Measurements from ENCODE around the gene HACD4. TPM values are rescaled to one million over a fixed set of nuclear protein-coding genes. Genes with fewer than 3 reads are reported as not detected.

Gene HACD4
- total RNA-seq, 1 donor from 2014 or later: 0.79 TPM

- no peak overlapping the region for H3K4me3 ChIP-seq (ENCODE audit: low read depth, low read length)
- FAIRE-seq (no peak), DNase-seq (ENCODE audit: low read depth) (no peak)
- no peaks in the 10 kb centered on the region for H3K36me3 ChIP-seq (ENCODE audit: control insufficient read depth, insufficient read depth, low read length)
- no peak for TF ChIP-seq CTCF (IDR thresholded peaks at IDR 0.05; ENCODE audit: insufficient read depth, low read length, severe bottlenecking)
- no peaks in the 10 kb centered on the region for H3K27me3 ChIP-seq (ENCODE audit: control insufficient read depth, insufficient read depth, low read length)
Measured at GRCh38 chr9:20997503-20998076, 33.9 kb downstream of the HACD4 start.

GRCh38 chr9:20996809-20997208 lies 34.6 kb downstream of the HACD4 start:
- Histone ChIP-seq H3K36me3 (ENCODE audit: control insufficient read depth, insufficient read depth, low read length) (no peaks in the 10 kb centered on the region), H3K4me3 (ENCODE audit: low read depth, low read length) (no peak overlapping the region), H3K27me3 (ENCODE audit: control insufficient read depth, insufficient read depth, low read length) (no peaks in the 10 kb centered on the region)
- FAIRE-seq: no peak
- no peak for TF ChIP-seq CTCF (IDR thresholded peaks at IDR 0.05; ENCODE audit: insufficient read depth, low read length, severe bottlenecking)
- no peak for DNase-seq (ENCODE audit: low read depth)

- no peak for DNase-seq (ENCODE audit: low read depth)
- no peaks in the 10 kb centered on the region for H3K27me3 ChIP-seq (ENCODE audit: control insufficient read depth, insufficient read depth, low read length)
- no peak overlapping the region for H3K4me3 ChIP-seq (ENCODE audit: low read depth, low read length)
- no peaks in the 10 kb centered on the region for H3K36me3 ChIP-seq (ENCODE audit: control insufficient read depth, insufficient read depth, low read length)
- no peak for FAIRE-seq
- no peak for TF ChIP-seq CTCF (IDR thresholded peaks at IDR 0.05; ENCODE audit: insufficient read depth, low read length, severe bottlenecking)
Measured at GRCh38 chr9:20995616-20996015, 35.8 kb downstream of the HACD4 start.

GRCh38 chr9:20994486-20994885 lies 37.0 kb downstream of the HACD4 start:
- H3K27me3 ChIP-seq (ENCODE audit: control insufficient read depth, insufficient read depth, low read length): no peaks in the 10 kb centered on the region
- FAIRE-seq (no peak), DNase-seq (ENCODE audit: low read depth) (no peak)
- TF ChIP-seq CTCF (IDR thresholded peaks at IDR 0.05; ENCODE audit: insufficient read depth, low read length, severe bottlenecking): no peak
- H3K4me3 ChIP-seq (ENCODE audit: low read depth, low read length): no peak overlapping the region
- H3K36me3 ChIP-seq (ENCODE audit: control insufficient read depth, insufficient read depth, low read length): peaks cover 5% of the 10 kb centered on the region

DNA sequence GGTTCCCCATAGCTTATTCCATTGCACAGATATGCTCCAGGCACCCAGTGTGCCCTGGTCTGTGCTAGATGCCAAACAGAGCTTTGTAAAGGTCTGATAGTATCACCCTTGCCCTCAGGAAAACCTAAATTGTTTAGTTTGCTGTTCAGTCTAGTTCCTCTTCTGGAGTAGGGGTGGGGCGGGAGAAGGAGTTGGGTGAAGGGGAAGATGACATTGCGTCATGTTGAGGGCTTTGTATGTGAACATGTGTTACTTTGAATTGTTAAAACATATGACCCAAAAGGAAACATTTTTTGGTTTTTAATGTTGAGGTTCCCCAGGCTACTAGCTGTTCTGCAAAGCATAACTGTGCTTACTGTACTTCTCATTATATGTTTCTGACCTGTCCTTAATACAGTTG lies 40.6 kb downstream of the HACD4 start:
- no peak overlapping the region for H3K4me3 ChIP-seq (ENCODE audit: low read depth, low read length)
- DNase-seq (ENCODE audit: low read depth): no peak
- H3K36me3 ChIP-seq (ENCODE audit: control insufficient read depth, insufficient read depth, low read length): peaks cover 5% of the 10 kb centered on the region
- no peaks in the 10 kb centered on the region for H3K27me3 ChIP-seq (ENCODE audit: control insufficient read depth, insufficient read depth, low read length)
- TF ChIP-seq CTCF (IDR thresholded peaks at IDR 0.05; ENCODE audit: insufficient read depth, low read length, severe bottlenecking): no peak
- no peak for FAIRE-seq

DNA sequence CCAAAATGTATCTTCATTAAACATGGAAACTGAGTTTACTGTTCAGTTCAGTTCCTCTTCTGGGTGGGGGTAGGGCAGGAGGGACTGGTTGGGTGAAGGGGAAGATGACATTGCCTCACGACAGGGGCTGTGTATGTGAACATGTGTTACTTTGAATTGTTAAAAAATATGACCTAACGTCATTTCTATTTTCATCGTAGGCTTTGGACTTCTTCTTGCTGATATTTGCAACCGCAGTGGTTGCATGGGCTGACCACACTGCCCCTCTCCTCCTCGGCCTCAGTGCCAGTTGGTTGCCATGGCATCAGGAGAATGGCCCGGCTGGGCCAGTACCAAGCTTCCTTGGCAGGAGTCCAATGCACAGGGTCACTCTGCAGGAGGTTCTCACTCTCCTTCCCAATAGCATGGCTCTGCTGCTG lies 41.5 kb downstream of the HACD4 start:
- FAIRE-seq (no peak), DNase-seq (ENCODE audit: low read depth) (no peak)
- H3K4me3 ChIP-seq (ENCODE audit: low read depth, low read length): no peak overlapping the region
- no peak for TF ChIP-seq CTCF (IDR thresholded peaks at IDR 0.05; ENCODE audit: insufficient read depth, low read length, severe bottlenecking)
- peaks cover 5% of the 10 kb centered on the region for H3K36me3 ChIP-seq (ENCODE audit: control insufficient read depth, insufficient read depth, low read length)
- H3K27me3 ChIP-seq (ENCODE audit: control insufficient read depth, insufficient read depth, low read length): no peaks in the 10 kb centered on the region

Data from bronchial epithelial cell (primary cell).